T-cell (primary cell): ENCODE data around the gene IST1. TPM values are rescaled to one million over a fixed set of nuclear protein-coding genes. Genes with fewer than 3 reads are reported as not detected.
"Not testable (repeated sequence)": the region's sequence is repeated elsewhere in the genome, so short reads cannot be mapped to it uniquely, and the experiment has no call there.

ENCODE experiments used
- ATAC-seq, 4 experiments: fragments of 200-7000 bp in 3 of 4; fragments of 150-1000 bp in 1 of 4; cut with Tn5 transposase; replicated peaks in 1 of 4; 1 replicate in 3 of 4; 2 replicates in 1 of 4; pipeline ENCODE4 v1.10.0; 2021; ENCODE audit warnings: moderate library complexity in 3 of 4, mild to moderate bottlenecking in 2 of 4, moderate number of reproducible peaks in 1 of 4
- CTCF ChIA-PET, 2 donors: fragments of 300-600 bp; sonication (Branson Sonifier 250); formaldehyde crosslinking; loops; one replicate each; lab custom pipeline; 2022; ENCODE audit warnings: antibody characterized with exemption in 2 of 2; lab: Charles Lee
- POLR2A ChIA-PET, 2 donors: fragments of 300-600 bp; sonication (Branson Sonifier 250); formaldehyde crosslinking; loops; one replicate each; lab custom pipeline; 2022; ENCODE audit warnings: antibody characterized with exemption in 2 of 2; lab: Charles Lee
- DNase-seq, 35 experiments: peaks; one replicate each; pipeline versions ENCODE4 v3.0.0 to v3.0.0-alpha.2; 2013 to 2023
- H3K27ac ChIP-seq: one replicate; pipeline ENCODE4 v1.5.1; 2013; ENCODE audit warnings: low read length
- H3K27me3 ChIP-seq, 2 experiments: replicated peaks in 1 of 2; 1 replicate in 1 of 2; 2 replicates in 1 of 2; pipeline versions ENCODE4 v1.6.1 to v1.7.0; 2013; ENCODE audit warnings: low read length in 1 of 2, mixed read lengths in 1 of 2; ENCODE audit not compliant: control insufficient read depth in 2 of 2, insufficient read depth in 2 of 2; ENCODE audit errors: extremely low read depth in 1 of 2
- H3K36me3 ChIP-seq, 2 donors: 1 replicate in 1 of 2; 2 replicates in 1 of 2; pipeline versions ENCODE4 v1.6.1 to v1.7.0; 2013; ENCODE audit warnings: low read length in 1 of 2; ENCODE audit not compliant: control insufficient read depth in 2 of 2, insufficient read depth in 1 of 2; ENCODE audit errors: extremely low read depth in 1 of 2
- H3K4me1 ChIP-seq, 2 experiments: 1 replicate in 1 of 2; 2 replicates in 1 of 2; pipeline versions ENCODE4 v1.6.1 to v1.7.0; 2013; ENCODE audit warnings: low read length in 2 of 2, mixed read lengths in 1 of 2; ENCODE audit not compliant: insufficient read depth in 2 of 2, control insufficient read depth in 1 of 2; ENCODE audit errors: extremely low read depth in 1 of 2
- H3K4me3 ChIP-seq, 2 donors: 1 replicate in 1 of 2; 2 replicates in 1 of 2; pipeline versions ENCODE4 v1.5.1 to v1.7.0; 2013; ENCODE audit warnings: mild to moderate bottlenecking in 2 of 2, low read length in 1 of 2, moderate library complexity in 1 of 2; ENCODE audit not compliant: control insufficient read depth in 1 of 2; ENCODE audit errors: extremely low read depth in 1 of 2
- H3K9me3 ChIP-seq: 2 replicates; pipeline ENCODE4 v1.7.0; 2013
- H3K27ac Mint-ChIP-seq, 2 donors: one replicate each; pipeline ENCODE4 v1.8.0; 2020 to 2021; ENCODE audit warnings: mild to moderate bottlenecking in 2 of 2, mixed read lengths in 2 of 2
- H3K27me3 Mint-ChIP-seq, 2 donors: one replicate each; pipeline ENCODE4 v1.8.0; 2021 to 2022; ENCODE audit warnings: mixed read lengths in 2 of 2
- H3K36me3 Mint-ChIP-seq: one replicate; pipeline ENCODE4 v1.8.0; 2021; ENCODE audit warnings: mixed read lengths
- H3K4me1 Mint-ChIP-seq, 3 donors: one replicate each; pipeline ENCODE4 v1.8.0; 2020 to 2022; ENCODE audit warnings: mixed read lengths in 3 of 3, mild to moderate bottlenecking in 1 of 3
- H3K4me3 Mint-ChIP-seq, 3 donors: one replicate each; pipeline ENCODE4 v1.8.0; 2020 to 2022; ENCODE audit warnings: mild to moderate bottlenecking in 3 of 3, mixed read lengths in 3 of 3, moderate library complexity in 3 of 3
- H3K9me3 Mint-ChIP-seq, 3 donors: one replicate each; pipeline ENCODE4 v1.8.0; 2020 to 2022; ENCODE audit warnings: mixed read lengths in 3 of 3
- WGBS: methylation state at CpG from one replicate; pipeline ENCODE4 v1.1.5; 2013; ENCODE audit warnings: missing lambda C conversion rate; ENCODE audit not compliant: insufficient coverage; 5-methylcytosine and 5-hydroxymethylcytosine counted together
- total RNA-seq, 35 experiments: library from RNA in 6 of 35; stranded (reverse) in 6 of 35; fragments of 120-200 nt in 1 of 35; gene quantifications; one replicate each; pipeline versions ENCODE4 v1.2.1 to v1.2.4 and lab custom pipeline; 2013 to 2026

The IST1 gene
- total RNA-seq, 5 donors from 2014 or later (not counting 1 experiment from before 2014, with no cell fraction given), result 249 to 278 (median 263) TPM

GRCh38 chr16:71859762-71860521 is 35.4 kb upstream of the IST1 start:
- CTCF ChIA-PET, result interaction anchor here in 1 of 2 donors (0.6 to 1.4 kb wide), 2 partner anchors 11 to 102 kb away, joined by 3 to 5 read pairs; no protein-coding TSS in a partner anchor
- Mint-ChIP-seq H3K4me3 (no peak overlapping the region), H3K27ac (peak overlapping the region in 1 of 2 donors; percentile 6), H3K9me3 (no peaks in the 10 kb centered on the region), H3K27me3 (no peaks in the 10 kb centered on the region), H3K36me3 (peaks cover 31% of the 10 kb centered on the region), H3K4me1 (peaks cover 18 to 28% (median 26%) of the 10 kb centered on the region in 3 donors)
- Histone ChIP-seq H3K4me3 (no peak overlapping the region), H3K27me3 (no peaks in the 10 kb centered on the region), H3K9me3 (no peaks in the 10 kb centered on the region), H3K36me3 (peaks cover 3 to 54% of the 10 kb centered on the region in 2 donors), H3K27ac (no peak overlapping the region), H3K4me1 (peaks cover 0 to 29% of the 10 kb centered on the region in 2 experiments)
- 93% methylated on average over 32 of the region's 32 CpGs for WGBS
- DNase-seq, result no peak
- POLR2A ChIA-PET, result no interaction called here
- ATAC-seq, result no peak

DNA sequence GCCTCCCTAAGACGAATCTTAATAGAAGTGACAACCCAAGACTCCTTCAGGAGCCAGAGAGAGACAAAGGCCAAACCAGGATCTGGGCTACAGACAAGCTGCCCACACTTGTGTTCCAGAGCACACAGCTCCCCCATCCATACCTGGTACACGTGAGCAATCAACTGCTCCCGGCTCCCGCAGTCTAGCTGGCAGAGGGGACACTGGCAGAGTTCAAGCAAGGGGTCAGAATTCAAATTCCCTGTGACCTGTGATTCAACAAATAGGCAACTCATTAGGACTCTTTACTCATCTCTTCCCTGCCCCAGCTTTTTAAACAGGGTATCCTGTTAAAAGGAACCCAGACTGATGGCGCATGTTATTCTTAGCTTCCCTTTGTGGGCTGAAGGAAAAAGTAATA is 31.3 kb upstream of the IST1 start:
- Histone ChIP-seq H3K27ac (no peak overlapping the region), H3K4me1 (peaks cover 0 to 5% of the 10 kb centered on the region in 2 experiments), H3K27me3 (no peaks in the 10 kb centered on the region), H3K9me3 (no peaks in the 10 kb centered on the region), H3K36me3 (peaks cover 3 to 63% of the 10 kb centered on the region in 2 donors), H3K4me3 (no peak overlapping the region)
- ATAC-seq (no peak), DNase-seq (no peak)
- ChIA-PET POLR2A (interaction anchor here in 1 of 2 donors (0.6 kb wide), 1 partner anchor 18 kb away, joined by 5 read pairs; no protein-coding TSS in a partner anchor), CTCF (no interaction called here)
- peaks cover 0 to 4% (median 4%) of the 10 kb centered on the region in 3 donors for H3K4me1 Mint-ChIP-seq
- peaks cover 36% of the 10 kb centered on the region for H3K36me3 Mint-ChIP-seq
- 94% methylated on average over 4 of the region's 5 CpGs for WGBS
- peak overlapping the region in 1 of 2 donors; percentile 12 for H3K27ac Mint-ChIP-seq
- no peaks in the 10 kb centered on the region for H3K9me3 Mint-ChIP-seq
- H3K4me3 Mint-ChIP-seq, result no peak overlapping the region
- no peaks in the 10 kb centered on the region for H3K27me3 Mint-ChIP-seq

DNA sequence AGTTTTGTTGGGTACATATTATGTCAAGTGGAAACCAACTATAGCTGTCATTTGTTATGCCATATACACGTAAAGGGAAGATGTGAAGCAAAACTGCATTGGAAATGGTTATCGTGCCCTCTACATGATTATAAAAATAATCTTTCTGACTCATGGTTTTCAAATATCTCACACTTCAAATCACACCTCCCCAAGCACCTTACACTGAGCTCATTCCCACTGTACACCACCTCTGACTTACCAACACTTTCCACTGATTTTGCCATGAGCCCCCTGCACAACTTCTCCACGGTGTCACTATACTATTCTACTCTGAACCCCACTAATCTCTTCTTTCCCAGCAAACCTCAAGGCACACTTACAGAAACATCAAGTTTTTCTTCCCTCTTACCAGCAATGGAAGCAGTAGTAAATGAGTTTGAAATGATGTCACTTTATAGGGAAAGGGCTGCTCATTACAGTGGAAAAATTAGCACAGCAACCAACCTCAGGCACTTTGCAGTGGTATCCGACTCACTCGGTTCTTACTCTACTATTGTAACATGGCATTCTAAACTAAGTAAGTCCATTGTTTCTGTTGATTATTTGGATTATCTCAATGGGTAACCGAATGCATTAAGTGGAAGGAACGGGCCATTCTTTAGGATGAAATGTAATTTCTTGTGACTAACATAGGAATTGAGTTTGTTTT is 30.0 kb upstream of the IST1 start:
- Mint-ChIP-seq H3K27me3 (no peaks in the 10 kb centered on the region), H3K36me3 (peaks cover 35% of the 10 kb centered on the region), H3K4me1 (peaks cover 2 to 8% (median 7%) of the 10 kb centered on the region in 3 donors), H3K9me3 (no peaks in the 10 kb centered on the region), H3K27ac (peak overlapping the region; percentile 0 to 11), H3K4me3 (no peak overlapping the region)
- 100% methylated on average over 2 of the region's 7 CpGs for WGBS
- H3K9me3 ChIP-seq, result no peaks in the 10 kb centered on the region
- H3K4me1 ChIP-seq, result peaks cover 0 to under 1% of the 10 kb centered on the region in 2 experiments
- POLR2A ChIA-PET, result no interaction called here
- CTCF ChIA-PET, result interaction anchor here in 1 of 2 donors (0.5 kb wide), 1 partner anchor 921 kb away, joined by 3 read pairs; no protein-coding TSS in a partner anchor
- ATAC-seq (no peak), DNase-seq (no peak)
- H3K27ac ChIP-seq, result no peak overlapping the region
- H3K4me3 ChIP-seq, result no peak overlapping the region
- H3K27me3 ChIP-seq, result no peaks in the 10 kb centered on the region
- peaks cover 2 to 53% of the 10 kb centered on the region in 2 donors for H3K36me3 ChIP-seq

DNA sequence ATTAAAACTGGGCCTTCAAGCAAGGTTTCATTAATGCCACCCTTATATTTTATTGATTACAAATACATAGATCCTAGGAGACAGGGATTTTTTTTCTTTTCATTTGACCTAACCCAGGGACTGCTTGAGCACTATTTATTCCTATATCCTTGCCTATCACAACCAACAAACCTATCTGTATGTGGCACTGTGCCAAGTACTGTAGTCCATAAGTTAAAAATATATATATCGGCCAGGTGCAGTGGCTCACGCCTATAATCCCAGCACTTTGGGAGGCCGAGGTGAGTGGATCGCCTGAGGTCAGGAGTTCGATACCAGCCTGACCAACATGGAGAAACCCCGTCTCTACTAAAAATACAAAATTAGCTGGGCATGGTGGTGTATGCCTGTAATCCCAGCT is 28.2 kb upstream of the IST1 start:
- peaks cover 0 to 48% of the 10 kb centered on the region in 2 donors for H3K36me3 ChIP-seq
- H3K27me3 Mint-ChIP-seq, CTCF ChIA-PET, POLR2A ChIA-PET, H3K4me1 ChIP-seq, H3K9me3 Mint-ChIP-seq, H3K27ac ChIP-seq, H3K27me3 ChIP-seq, H3K9me3 ChIP-seq, H3K4me3 Mint-ChIP-seq, H3K27ac Mint-ChIP-seq, ATAC-seq, DNase-seq, H3K4me3 ChIP-seq: not testable (repeated sequence)
- WGBS, result no CpG with 5 or more reads among the region's 6 CpGs
- Mint-ChIP-seq H3K36me3 (peaks cover 33% of the 10 kb centered on the region), H3K4me1 (peaks cover 5 to 15% (median 9%) of the 10 kb centered on the region in 3 donors)

DNA sequence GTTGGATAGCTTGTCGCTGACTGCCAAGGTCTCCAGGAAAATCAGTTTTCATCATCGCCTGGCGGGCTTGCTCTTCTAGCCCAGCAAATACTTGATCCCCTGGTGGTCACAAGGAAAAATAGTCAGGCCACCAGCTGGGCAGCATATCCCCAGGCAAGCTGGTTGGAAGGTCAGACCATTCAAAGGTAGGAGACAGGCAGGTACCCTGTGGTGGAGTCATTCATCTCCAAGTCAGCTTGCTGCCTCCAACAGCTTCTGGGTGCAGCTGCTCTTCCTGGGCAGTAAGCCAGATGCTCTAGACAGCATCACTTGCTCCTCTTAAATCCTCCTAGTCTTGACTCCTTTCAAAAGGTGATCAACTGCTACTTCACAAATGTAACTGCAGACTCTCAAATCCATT is 27.4 kb upstream of the IST1 start:
- no peak for ATAC-seq
- Histone ChIP-seq H3K36me3 (peaks cover 0 to 42% of the 10 kb centered on the region in 2 donors), H3K27ac (no peak overlapping the region), H3K27me3 (no peaks in the 10 kb centered on the region), H3K9me3 (no peaks in the 10 kb centered on the region), H3K4me1 (peaks cover 2 to 4% of the 10 kb centered on the region in 2 experiments), H3K4me3 (no peak overlapping the region)
- 97% methylated on average over 3 of the region's 3 CpGs for WGBS
- H3K4me3 Mint-ChIP-seq, result no peak overlapping the region
- DNase-seq, result no peak
- no peaks in the 10 kb centered on the region for H3K27me3 Mint-ChIP-seq
- peaks cover 30% of the 10 kb centered on the region for H3K36me3 Mint-ChIP-seq
- H3K9me3 Mint-ChIP-seq, result no peaks in the 10 kb centered on the region
- no peak overlapping the region for H3K27ac Mint-ChIP-seq
- peaks cover 10 to 21% (median 15%) of the 10 kb centered on the region in 3 donors for H3K4me1 Mint-ChIP-seq
- CTCF ChIA-PET, result no interaction called here
- POLR2A ChIA-PET, result no interaction called here

GRCh38 chr16:71869089-71869488 is 26.2 kb upstream of the IST1 start:
- WGBS, result 100% methylated on average over 1 of the region's 1 CpG
- Histone ChIP-seq H3K9me3 (no peaks in the 10 kb centered on the region), H3K27me3 (no peaks in the 10 kb centered on the region), H3K27ac (no peak overlapping the region), H3K36me3 (peaks cover 0 to 33% of the 10 kb centered on the region in 2 donors), H3K4me3 (no peak overlapping the region), H3K4me1 (peaks cover 6 to 7% of the 10 kb centered on the region in 2 experiments)
- Mint-ChIP-seq H3K27me3 (no peaks in the 10 kb centered on the region), H3K9me3 (no peaks in the 10 kb centered on the region), H3K4me3 (no peak overlapping the region), H3K36me3 (peaks cover 26% of the 10 kb centered on the region), H3K4me1 (peaks cover 13 to 25% (median 20%) of the 10 kb centered on the region in 3 donors), H3K27ac (no peak overlapping the region)
- DNase-seq (no peak), ATAC-seq (no peak)
- POLR2A ChIA-PET, result no interaction called here
- CTCF ChIA-PET, result no interaction called here
